Neural progenitor cell (in vitro differentiated cells): Measurements from ENCODE around the gene HSPA4L. TPM values are rescaled to one million over a fixed set of nuclear protein-coding genes. Genes with fewer than 3 reads are reported as not detected.
A peak's percentile ranks its signal among the peaks of the same experiment; 100 is the strongest.

Experiments
- DNase-seq: peaks from one replicate; pipeline ENCODE4 v3.0.0-alpha.2; 2016; ENCODE audit warnings: low spot score
- H2AFZ ChIP-seq: fragments of 200-600 bp; sonication (generic); replicated peaks from 2 replicates; pipeline ENCODE4 v1.6.1; 2016; ENCODE audit warnings: antibody characterized with exemption
- H3F3A ChIP-seq: fragments of 200-600 bp; sonication (generic); 2 replicates; pipeline ENCODE4 v1.6.1; 2016; ENCODE audit warnings: antibody characterized with exemption, low read depth
- H3K27ac ChIP-seq: fragments of 200-600 bp; sonication (generic); 2 replicates; pipeline ENCODE4 v1.5.1; 2016; ENCODE audit warnings: mild to moderate bottlenecking
- H3K27me3 ChIP-seq: fragments of 200-600 bp; sonication (generic); 2 replicates; pipeline ENCODE4 v1.6.1; 2016; ENCODE audit warnings: mild to moderate bottlenecking, moderate library complexity
- H3K36me3 ChIP-seq: fragments of 200-600 bp; sonication (generic); 2 replicates; pipeline ENCODE4 v1.5.1; 2016
- H3K4me1 ChIP-seq: fragments of 200-600 bp; sonication (generic); 2 replicates; pipeline ENCODE4 v1.6.1; 2016; ENCODE audit warnings: mixed run types
- H3K4me2 ChIP-seq: fragments of 200-600 bp; sonication (generic); 2 replicates; pipeline ENCODE4 v1.6.1; 2016
- H3K4me3 ChIP-seq: fragments of 200-600 bp; sonication (generic); 2 replicates; pipeline ENCODE4 v1.5.1; 2016
- H3K79me2 ChIP-seq: fragments of 200-600 bp; sonication (generic); 2 replicates; pipeline ENCODE4 v1.6.1; 2016; ENCODE audit warnings: low read depth
- H3K9ac ChIP-seq: fragments of 200-600 bp; sonication (generic); 2 replicates; pipeline ENCODE4 v1.6.1; 2016
- H3K9me3 ChIP-seq: fragments of 200-600 bp; sonication (generic); 2 replicates; pipeline ENCODE4 v1.5.1; 2016; ENCODE audit warnings: low read depth
- H4K20me1 ChIP-seq: fragments of 200-600 bp; sonication (generic); 2 replicates; pipeline ENCODE4 v1.6.1; 2016; ENCODE audit warnings: low read depth
- H3K27ac Mint-ChIP-seq: 3 replicates; pipeline ENCODE4 v1.8.0; 2021; ENCODE audit warnings: mixed read lengths
- H3K27me3 Mint-ChIP-seq: 2 replicates; pipeline ENCODE4 v1.8.0; 2022; ENCODE audit warnings: low read depth, mild to moderate bottlenecking, inconsistent platforms, moderate library complexity, mixed read lengths; ENCODE audit not compliant: insufficient read depth
- H3K36me3 Mint-ChIP-seq: 3 replicates; pipeline ENCODE4 v1.8.0; 2021; ENCODE audit warnings: mixed read lengths
- H3K4me1 Mint-ChIP-seq: 3 replicates; pipeline ENCODE4 v1.8.0; 2021; ENCODE audit warnings: mixed read lengths
- H3K4me3 Mint-ChIP-seq: 3 replicates; pipeline ENCODE4 v1.8.0; 2021; ENCODE audit warnings: mild to moderate bottlenecking, moderate library complexity, mixed read lengths
- H3K9me3 Mint-ChIP-seq: 3 replicates; pipeline ENCODE4 v1.8.0; 2020; ENCODE audit warnings: mixed read lengths
- EZH2 ChIP-seq: fragments of 200-600 bp; sonication (generic); IDR thresholded peaks from 2 replicates; pipeline ENCODE4 v1.6.1; 2017; ENCODE audit warnings: antibody characterized with exemption, mild to moderate bottlenecking, moderate library complexity
- EZH2phosphoT487 ChIP-seq: fragments of 200-600 bp; sonication (generic); IDR thresholded peaks from 2 replicates; pipeline ENCODE4 v1.6.1; 2017; ENCODE audit warnings: antibody characterized with exemption
- total RNA-seq: library from RNA; depleted of rRNA; stranded (reverse); fragments of >200 nt; gene quantifications from 2 replicates; pipeline ENCODE4 v1.2.3, GENCODE V29; 2015; ENCODE audit warnings: low replicate concordance
- TF ChIP-seq, protein P1 (sequence below): fragments of 200-600 bp; sonication (generic); IDR thresholded peaks from 2 replicates; pipeline ENCODE4 v1.5.1; 2017; ENCODE audit warnings: antibody characterized with exemption, mild to moderate bottlenecking

Gene HSPA4L
- total RNA-seq, 1 donor from 2014 or later: 0.67 TPM

DNA sequence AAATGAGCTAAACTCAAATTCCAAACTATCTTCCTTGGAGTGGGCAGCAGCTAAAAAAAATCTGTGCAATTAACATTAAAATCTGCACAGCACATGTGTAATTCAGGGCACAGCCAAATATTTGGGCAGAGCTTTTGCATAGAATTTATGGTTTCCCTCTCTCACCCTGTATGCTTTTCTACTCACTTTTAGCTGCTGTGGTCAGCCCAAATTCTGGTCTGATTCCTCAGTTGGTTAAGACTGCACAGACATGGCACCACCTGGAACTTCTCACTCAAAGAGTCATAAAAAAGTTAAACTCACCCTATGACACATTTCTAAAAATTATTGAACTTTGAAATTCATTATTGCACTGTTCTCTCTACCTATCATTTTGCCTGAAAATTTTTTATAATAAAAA is 93.7 kb downstream of the HSPA4L start:
- no peak overlapping the region for H2AFZ ChIP-seq
- TF ChIP-seq, protein P1, sequence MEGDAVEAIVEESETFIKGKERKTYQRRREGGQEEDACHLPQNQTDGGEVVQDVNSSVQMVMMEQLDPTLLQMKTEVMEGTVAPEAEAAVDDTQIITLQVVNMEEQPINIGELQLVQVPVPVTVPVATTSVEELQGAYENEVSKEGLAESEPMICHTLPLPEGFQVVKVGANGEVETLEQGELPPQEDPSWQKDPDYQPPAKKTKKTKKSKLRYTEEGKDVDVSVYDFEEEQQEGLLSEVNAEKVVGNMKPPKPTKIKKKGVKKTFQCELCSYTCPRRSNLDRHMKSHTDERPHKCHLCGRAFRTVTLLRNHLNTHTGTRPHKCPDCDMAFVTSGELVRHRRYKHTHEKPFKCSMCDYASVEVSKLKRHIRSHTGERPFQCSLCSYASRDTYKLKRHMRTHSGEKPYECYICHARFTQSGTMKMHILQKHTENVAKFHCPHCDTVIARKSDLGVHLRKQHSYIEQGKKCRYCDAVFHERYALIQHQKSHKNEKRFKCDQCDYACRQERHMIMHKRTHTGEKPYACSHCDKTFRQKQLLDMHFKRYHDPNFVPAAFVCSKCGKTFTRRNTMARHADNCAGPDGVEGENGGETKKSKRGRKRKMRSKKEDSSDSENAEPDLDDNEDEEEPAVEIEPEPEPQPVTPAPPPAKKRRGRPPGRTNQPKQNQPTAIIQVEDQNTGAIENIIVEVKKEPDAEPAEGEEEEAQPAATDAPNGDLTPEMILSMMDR: no peak
- TF ChIP-seq EZH2 (no peak), EZH2phosphoT487 (no peak)
- no peaks in the 10 kb centered on the region for H4K20me1 ChIP-seq
- no peak overlapping the region for H3K27ac ChIP-seq
- no peak overlapping the region for H3K4me3 ChIP-seq
- H3K4me1 ChIP-seq: peaks cover 10% of the 10 kb centered on the region
- Mint-ChIP-seq H3K4me1 (peaks cover 11% of the 10 kb centered on the region), H3K9me3 (no peaks in the 10 kb centered on the region), H3K27me3 (no peaks in the 10 kb centered on the region), H3K27ac (no peak overlapping the region), H3K36me3 (peaks cover 15% of the 10 kb centered on the region), H3K4me3 (no peak overlapping the region)
- H3K79me2 ChIP-seq: peaks cover 41% of the 10 kb centered on the region
- peaks cover 6% of the 10 kb centered on the region for H3F3A ChIP-seq
- no peaks in the 10 kb centered on the region for H3K36me3 ChIP-seq
- H3K9me3 ChIP-seq: no peaks in the 10 kb centered on the region
- H3K27me3 ChIP-seq: no peaks in the 10 kb centered on the region
- no peak overlapping the region for H3K4me2 ChIP-seq
- DNase-seq: no peak
- H3K9ac ChIP-seq: no peak overlapping the region

- Histone ChIP-seq H3K9me3 (no peaks in the 10 kb centered on the region), H3K4me1 (peaks cover 18% of the 10 kb centered on the region), H3F3A (peaks cover 19% of the 10 kb centered on the region), H2AFZ (peak within 1 kb of the TSS; percentile 71), H3K4me2 (peak within 1 kb of the TSS; percentile 98), H3K27ac (peak within 1 kb of the TSS; percentile 99), H3K9ac (peak within 1 kb of the TSS; percentile 89), H3K79me2 (peaks cover 68% of the 10 kb centered on the region), H4K20me1 (no peaks in the 10 kb centered on the region), H3K4me3 (peak within 1 kb of the TSS; percentile 79), H3K27me3 (no peaks in the 10 kb centered on the region), H3K36me3 (peaks cover 25% of the 10 kb centered on the region)
- Mint-ChIP-seq H3K4me1 (peaks cover 17% of the 10 kb centered on the region), H3K4me3 (peak within 1 kb of the TSS; percentile 99), H3K36me3 (peaks cover 11% of the 10 kb centered on the region), H3K9me3 (no peaks in the 10 kb centered on the region), H3K27me3 (no peaks in the 10 kb centered on the region), H3K27ac (peak within 1 kb of the TSS; percentile 99)
- TF ChIP-seq EZH2 (no peak), EZH2phosphoT487 (no peak)
- TF ChIP-seq, protein P1: no peak
- peak; percentile 98 for DNase-seq
Observed at GRCh38 chr4:127880763-127881562, 98.8 kb downstream of the HSPA4L start, which contains the start of gene PLK4. Gene PLK4, plus strand, starts transcription at chr4:127880893. Its CDS starts 242 bp downstream, at chr4:127881135.

- peak overlapping the region; percentile 89 for H3K9ac ChIP-seq
Observed at GRCh38 chr4:127881563-127881864, 99.4 kb downstream of the HSPA4L start.

More at GRCh38 chr4:127881563-127881864, 99.4 kb downstream of the HSPA4L start:
- Histone ChIP-seq H3F3A (peaks cover 19% of the 10 kb centered on the region), H3K9me3 (no peaks in the 10 kb centered on the region), H3K27ac (peak overlapping the region; percentile 99), H3K4me3 (peak overlapping the region; percentile 79), H3K4me1 (peaks cover 18% of the 10 kb centered on the region), H3K79me2 (peaks cover 73% of the 10 kb centered on the region), H3K4me2 (peak overlapping the region; percentile 98), H3K36me3 (peaks cover 25% of the 10 kb centered on the region), H4K20me1 (no peaks in the 10 kb centered on the region), H2AFZ (peak overlapping the region; percentile 71), H3K27me3 (no peaks in the 10 kb centered on the region)
- Mint-ChIP-seq H3K4me3 (peak overlapping the region; percentile 99), H3K36me3 (peaks cover 15% of the 10 kb centered on the region), H3K4me1 (peaks cover 17% of the 10 kb centered on the region), H3K27ac (peak overlapping the region; percentile 68), H3K9me3 (no peaks in the 10 kb centered on the region), H3K27me3 (no peaks in the 10 kb centered on the region)
- no peak for DNase-seq
- TF ChIP-seq, protein P1: no peak
- TF ChIP-seq EZH2 (no peak), EZH2phosphoT487 (no peak)
